CD4-positive, alpha-beta T cell treated with Interleukin-12 subunit alpha and Interleukin-12 subunit beta, for 1 hour (primary cell): ENCODE measurements around the gene ASNSD1.
A peak's percentile ranks its signal among the peaks of the same experiment; 100 is the strongest.
"Not testable (repeated sequence)": the region's sequence is repeated elsewhere in the genome, so short reads cannot be mapped to it uniquely, and the experiment has no call there.

ENCODE experiments used
- DNase-seq: peaks from one replicate; pipeline ENCODE4 v3.0.0-alpha.2; 2020

Gene ASNSD1

DNA sequence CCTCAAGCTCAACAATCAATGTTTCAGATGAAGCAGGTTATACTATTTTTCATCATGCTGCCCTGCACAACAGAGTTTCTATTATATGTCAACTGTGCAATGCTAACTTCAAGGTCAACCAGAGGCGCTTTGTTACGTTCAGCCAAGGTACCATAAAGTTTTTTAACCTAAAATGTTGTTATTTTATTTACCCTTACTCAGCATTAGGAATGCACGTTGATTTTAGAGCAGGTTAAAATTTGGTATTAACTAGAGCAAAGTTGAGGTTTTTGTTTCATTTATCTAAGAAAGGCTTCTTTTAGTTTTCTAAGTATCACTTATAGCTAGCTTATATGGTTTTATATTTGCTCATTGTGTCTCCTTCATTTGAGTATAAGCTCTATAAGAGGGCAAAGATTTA is 35.0 kb downstream of the ASNSD1 start:
- DNase-seq = no peak

GRCh38 chr2:189698020-189698887 is 37.0 kb downstream of the ASNSD1 start:
- DNase-seq = peak; percentile 64

GRCh38 chr2:189700681-189701080 is 39.4 kb downstream of the ASNSD1 start:
- no peak for DNase-seq

DNA sequence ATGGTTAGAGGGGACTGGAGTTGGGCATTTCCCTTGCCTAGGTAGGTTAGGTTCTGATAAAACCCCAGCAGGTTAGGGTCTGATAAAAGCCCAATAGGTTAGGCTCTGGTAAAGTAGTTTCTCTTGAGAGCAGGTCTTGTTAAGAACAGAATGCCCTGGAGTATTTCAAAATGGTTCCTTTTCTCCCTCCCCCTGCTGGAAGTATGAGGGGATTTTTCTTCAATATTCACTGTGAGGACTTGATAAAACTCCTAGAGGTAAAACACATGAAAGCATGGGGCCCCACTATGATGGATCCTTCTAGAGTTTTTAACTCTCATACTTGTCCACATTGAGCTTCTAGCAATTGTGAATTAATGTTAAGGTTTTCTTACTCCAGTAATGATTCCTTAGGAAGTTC is 40.8 kb downstream of the ASNSD1 start:
- no peak for DNase-seq

- no peak for DNase-seq
These were observed 48.4 kb downstream of the ASNSD1 start for GRCh38 chr2:189709501-189710221.

DNA sequence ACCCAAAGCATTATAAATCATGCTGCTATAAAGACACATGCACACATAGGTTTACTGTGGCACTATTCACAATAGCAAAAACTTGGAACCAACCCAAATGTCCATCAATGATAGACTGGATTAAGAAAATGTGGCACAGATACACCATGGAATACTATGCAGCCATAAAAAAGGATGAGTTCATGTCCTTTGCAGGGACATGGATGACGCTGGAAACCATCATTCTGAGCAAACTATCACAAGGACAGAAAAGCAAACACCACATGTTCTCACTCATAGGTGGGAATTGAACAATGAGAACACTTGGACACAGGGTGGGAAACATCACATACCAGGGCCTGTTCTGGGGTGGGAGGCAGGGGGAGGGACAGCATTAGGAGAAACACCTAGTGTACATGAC is 56.3 kb downstream of the ASNSD1 start:
- DNase-seq = not testable (repeated sequence)

GRCh38 chr2:189719571-189719970 is 58.3 kb downstream of the ASNSD1 start:
- no peak for DNase-seq
